ENCODE measurements around the gene ZNF678. TPM values are rescaled to one million over a fixed set of nuclear protein-coding genes. Genes with fewer than 3 reads are reported as not detected.

The ZNF678 gene
- total and polyA plus RNA-seq, 9 of the 15 experiments (the other 6 are each of a cell fraction or from before 2014, with no cell fraction given), result 3.0 to 16.8 (median 8.0) TPM

- TF ChIP-seq ZNF277 (CRISPR knock-in tag; IDR thresholded peaks at IDR 0.05; ENCODE audit: borderline replicate concordance) (no peak), LCOR (CRISPR knock-in tag; IDR thresholded peaks at IDR 0.05) (no peak), EP400 (IDR thresholded peaks at IDR 0.05) (no peak), XRCC5 (IDR thresholded peaks at IDR 0.05; ENCODE audit: low read depth, low read length) (no peak), NR2F6 (CRISPR knock-in tag; IDR thresholded peaks at IDR 0.05) (no peak), CHD4 (IDR thresholded peaks at IDR 0.05; ENCODE audit: insufficient read depth, insufficient replicate concordance, low read depth, low read length, poor library complexity, severe bottlenecking) (no peak), REST (IDR thresholded peaks at IDR 0.05; ENCODE audit: borderline replicate concordance) (no peak), REST (CRISPR knock-in tag; IDR thresholded peaks at IDR 0.05; ENCODE audit: low read depth) (no peak), ZC3H8 (IDR thresholded peaks at IDR 0.05) (no peak)
Observed at GRCh38 chr1:227549892-227550291, 13.5 kb upstream of the ZNF678 start (continued).

All from K562 (cell line).